GM12891 (cell line): ENCODE measurements around the gene PARD3.
"Not testable (repeated sequence)": the region's sequence is repeated elsewhere in the genome, so short reads cannot be mapped to it uniquely, and the experiment has no call there.

Experiments used
- DNase-seq: peaks from one replicate; pipeline ENCODE4 v3.0.0; 2011; ENCODE audit warnings: low spot score; ENCODE audit not compliant: insufficient read length
- FAIRE-seq: peaks from 2 replicates; lab custom pipeline; 2011; peaks lifted over from hg19 to GRCh38; lab: Jason Lieb, UNC
- PAX5 ChIP-seq: IDR thresholded peaks from 2 replicates; pipeline ENCODE4 v1.6.1; 2011; ENCODE audit warnings: low read length, moderate library complexity, mild to moderate bottlenecking; ENCODE audit not compliant: insufficient read depth, severe bottlenecking
- POLR2A ChIP-seq: IDR thresholded peaks from 2 replicates; pipeline ENCODE4 v1.6.1; 2011; ENCODE audit warnings: low read depth, low read length, control low read depth
- POLR2AphosphoS5 ChIP-seq: IDR thresholded peaks from 2 replicates; pipeline ENCODE4 v1.6.1; 2011; ENCODE audit warnings: low read depth, low read length, control low read depth
- POU2F2 ChIP-seq: IDR thresholded peaks from 2 replicates; pipeline ENCODE4 v1.6.1; 2011; ENCODE audit warnings: low read depth, mild to moderate bottlenecking, control low read depth, low read length, moderate library complexity
- SPI1 ChIP-seq: IDR thresholded peaks from 2 replicates; pipeline ENCODE4 v1.6.1; 2011; ENCODE audit warnings: low read depth, low read length, control low read depth
- TAF1 ChIP-seq: IDR thresholded peaks from 2 replicates; pipeline ENCODE4 v1.6.1; 2011; ENCODE audit warnings: low read depth, low read length, control low read depth

PARD3 gene

DNA sequence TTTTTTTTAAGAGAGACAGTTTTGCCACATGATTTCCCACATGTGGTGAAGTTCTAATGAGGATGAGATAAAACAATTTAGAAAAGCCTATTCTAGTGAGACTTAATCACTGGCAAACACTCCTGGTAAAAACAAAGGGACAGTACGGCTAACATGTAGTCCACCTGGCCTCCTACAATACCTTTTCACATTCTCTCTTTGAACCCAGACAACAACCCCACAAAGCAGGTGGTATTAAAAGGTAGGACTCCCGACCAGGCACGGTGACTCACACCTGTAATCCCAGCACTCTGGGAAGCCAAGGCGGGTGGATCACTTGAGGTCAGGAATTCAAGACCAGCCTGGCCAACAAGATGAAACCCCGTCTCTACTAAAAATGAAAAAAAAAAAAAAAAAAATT is 12.4 kb downstream of the PARD3 start:
- DNase-seq (no peak), FAIRE-seq (no peak)
- TF ChIP-seq PAX5 = no peak
- TF ChIP-seq TAF1 = no peak
- no peak for TF ChIP-seq POLR2AphosphoS5
- TF ChIP-seq SPI1 = no peak
- TF ChIP-seq POLR2A = no peak
- TF ChIP-seq POU2F2 = no peak

- TF ChIP-seq POLR2A (no peak), POLR2AphosphoS5 (no peak), POU2F2 (no peak)
- DNase-seq (no peak), FAIRE-seq (no peak)
Measured at GRCh38 chr10:34801097-34801733, 13.9 kb downstream of the PARD3 start.

DNA sequence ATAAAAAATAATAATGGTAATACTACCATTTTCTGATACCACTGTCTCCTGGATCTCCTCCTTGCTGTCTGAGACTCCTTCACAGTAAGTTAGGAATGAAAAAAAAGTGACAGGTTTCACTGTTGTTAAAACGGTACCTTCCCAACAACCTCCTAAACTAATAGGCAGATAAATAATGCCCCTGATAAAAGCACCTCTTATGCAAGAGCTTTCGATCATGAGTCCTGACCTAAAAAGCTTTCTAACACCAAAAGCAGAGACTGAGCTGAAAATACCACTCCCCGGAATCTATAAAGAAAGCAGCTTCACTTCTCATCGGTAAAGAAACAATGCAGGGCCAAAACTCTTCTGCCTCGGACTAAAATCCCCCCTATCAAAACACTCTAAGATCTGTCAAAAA is 14.5 kb downstream of the PARD3 start:
- FAIRE-seq = no peak
- DNase-seq = no peak
- no peak for TF ChIP-seq PAX5

DNA sequence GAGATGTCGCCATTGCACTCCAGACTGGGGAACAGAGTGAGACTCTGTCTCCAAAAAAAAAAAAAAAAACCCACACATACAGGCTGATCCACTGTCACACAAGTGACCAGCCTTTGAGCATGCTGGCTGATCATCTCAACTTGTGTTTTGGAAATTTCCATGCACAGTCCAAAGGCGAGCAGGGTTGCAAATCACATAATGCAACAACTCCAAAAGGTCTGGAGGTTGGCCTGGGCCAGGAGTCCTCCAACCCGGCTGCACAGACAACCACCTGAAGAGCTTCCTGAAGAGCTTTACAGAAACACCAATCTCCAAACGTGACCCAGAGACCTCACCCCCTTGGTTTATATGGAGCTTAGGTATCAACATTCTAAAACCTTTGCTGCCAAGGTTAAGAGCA is 16.4 kb downstream of the PARD3 start:
- FAIRE-seq (no peak), DNase-seq (no peak)
- TF ChIP-seq PAX5 (no peak), TAF1 (no peak)

- FAIRE-seq = no peak
- TF ChIP-seq TAF1 (no peak), POLR2AphosphoS5 (no peak), SPI1 (no peak), POU2F2 (no peak), POLR2A (no peak), PAX5 (no peak)
- no peak for DNase-seq
Measured at GRCh38 chr10:34797155-34797554, 17.9 kb downstream of the PARD3 start.

DNA sequence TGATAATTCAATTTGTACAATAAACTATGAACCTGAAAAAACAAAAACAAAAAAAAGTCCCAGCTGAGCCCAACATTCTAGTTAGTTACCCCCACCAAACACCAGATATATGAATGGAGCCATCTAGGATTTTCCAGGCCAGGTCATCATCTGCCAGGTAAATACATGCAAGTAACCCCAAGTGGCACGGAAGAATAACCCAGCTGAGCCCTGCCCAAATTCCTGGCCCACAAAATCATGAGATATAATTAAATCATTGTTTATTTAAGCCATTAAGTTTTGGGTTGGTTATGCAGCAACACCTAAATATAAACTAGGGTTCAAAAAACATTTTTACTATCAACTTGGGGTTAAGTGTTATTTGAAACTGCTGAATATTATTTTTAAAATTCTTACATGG is 19.0 kb downstream of the PARD3 start:
- no peak for TF ChIP-seq POLR2A
- TF ChIP-seq PAX5 = no peak
- no peak for TF ChIP-seq TAF1
- TF ChIP-seq POLR2AphosphoS5 = no peak
- no peak for TF ChIP-seq SPI1
- TF ChIP-seq POU2F2 = no peak
- DNase-seq (no peak), FAIRE-seq (no peak)

GRCh38 chr10:34795334-34795733 is 19.8 kb downstream of the PARD3 start:
- no peak for TF ChIP-seq POU2F2
- TF ChIP-seq POLR2A = no peak
- no peak for TF ChIP-seq SPI1
- no peak for TF ChIP-seq POLR2AphosphoS5
- no peak for TF ChIP-seq TAF1
- no peak for TF ChIP-seq PAX5
- FAIRE-seq = no peak

GRCh38 chr10:34794835-34795234 is 20.3 kb downstream of the PARD3 start:
- DNase-seq (no peak), FAIRE-seq (no peak)
- TF ChIP-seq PAX5 (no peak), TAF1 (no peak), POLR2AphosphoS5 (no peak), POLR2A (no peak), SPI1 (no peak)

More at GRCh38 chr10:34795334-34795733, 19.8 kb downstream of the PARD3 start:
- DNase-seq = no peak

- not testable (repeated sequence) for FAIRE-seq, DNase-seq
Measured at GRCh38 chr10:34793581-34793980, 21.5 kb downstream of the PARD3 start.

DNA sequence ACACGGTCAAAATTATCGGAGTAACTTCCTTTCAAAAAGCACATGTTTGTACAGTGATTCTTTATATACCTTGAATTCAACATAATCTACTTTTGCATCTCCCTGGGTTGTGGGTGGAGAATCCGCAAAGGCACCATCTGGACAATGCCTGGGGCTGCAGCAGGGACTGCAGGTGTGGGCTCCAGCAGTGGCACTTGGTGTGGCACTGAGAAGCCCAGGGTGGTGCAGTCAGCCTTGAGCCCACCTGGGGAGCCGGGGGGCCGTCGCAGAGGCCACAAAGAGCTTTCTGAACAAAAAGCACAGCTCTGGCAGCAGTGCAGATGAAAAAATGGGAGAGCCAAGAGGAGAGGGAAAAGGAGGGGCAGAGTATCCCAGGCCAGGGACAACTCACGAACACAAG is 22.2 kb downstream of the PARD3 start:
- DNase-seq (no peak), FAIRE-seq (no peak)
- TF ChIP-seq POLR2AphosphoS5 (no peak), PAX5 (no peak), POLR2A (no peak), SPI1 (no peak), TAF1 (no peak), POU2F2 (no peak)

DNA sequence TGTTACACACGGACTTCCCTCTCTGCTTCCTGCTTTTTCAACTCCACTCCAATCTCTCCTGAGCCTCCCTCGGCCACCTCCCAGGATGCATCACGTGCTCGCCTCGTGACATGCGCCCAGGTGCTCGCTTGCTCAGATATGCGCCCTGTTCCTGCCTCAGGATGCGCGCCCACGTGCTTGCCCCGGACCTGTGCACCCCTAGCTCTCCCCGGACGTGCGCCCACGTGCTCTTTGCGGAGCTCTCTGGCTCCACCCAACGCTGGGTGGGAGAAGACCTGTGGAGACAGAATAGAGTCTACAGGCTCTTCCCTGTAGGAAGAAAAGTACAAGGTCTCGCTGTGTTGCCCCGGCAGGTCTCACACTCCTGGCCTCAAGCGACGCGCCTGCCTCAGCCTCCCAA is 23.1 kb downstream of the PARD3 start:
- DNase-seq = no peak

More for the DNA sequence above, 23.1 kb downstream of the PARD3 start:
- TF ChIP-seq POLR2AphosphoS5 (no peak), POU2F2 (no peak), POLR2A (no peak), TAF1 (no peak), SPI1 (no peak), PAX5 (no peak)
- no peak for FAIRE-seq
